DND-41 (cell line): ENCODE data around the gene PPP4R2.

ENCODE experiments used
- CTCF ChIP-seq: IDR thresholded peaks from 2 replicates; pipeline ENCODE4 v1.5.1; 2012; ENCODE audit warnings: borderline replicate concordance, low read length, moderate library complexity, mild to moderate bottlenecking; ENCODE audit not compliant: poor library complexity, severe bottlenecking; ENCODE audit errors: extremely low read depth
- EZH2 ChIP-seq: IDR thresholded peaks from 3 replicates; pipeline ENCODE4 v1.6.1; 2012; ENCODE audit warnings: borderline replicate concordance, low read depth, mild to moderate bottlenecking, moderate library complexity, low read length, inconsistent platforms; ENCODE audit not compliant: severe bottlenecking

GRCh38 chr3:72972706-72973030 is 23.9 kb upstream of the PPP4R2 start:
- TF ChIP-seq CTCF (no peak), EZH2 (no peak)
